Subcutaneous abdominal adipose tissue (tissue), 5 donors: Measurements from ENCODE around the gene PARP9.
"Not testable (repeated sequence)": the region's sequence is repeated elsewhere in the genome, so short reads cannot be mapped to it uniquely, and the experiment has no call there.

Source experiments
- H3K27ac ChIP-seq: one replicate; pipeline ENCODE4 v1.7.0; 2013; ENCODE audit warnings: low read depth, mild to moderate bottlenecking, inconsistent platforms, low read length, moderate library complexity
- H3K27me3 ChIP-seq, 5 donors: one replicate each; pipeline ENCODE4 v1.7.0; 2013; ENCODE audit warnings: low read length in 5 of 5, inconsistent platforms in 1 of 5; ENCODE audit not compliant: control insufficient read depth in 5 of 5, insufficient read depth in 4 of 5
- H3K36me3 ChIP-seq, 5 donors: one replicate each; pipeline ENCODE4 v1.7.0; 2013; ENCODE audit warnings: low read length in 5 of 5; ENCODE audit not compliant: control insufficient read depth in 5 of 5, insufficient read depth in 5 of 5
- H3K4me1 ChIP-seq, 5 donors: one replicate each; pipeline ENCODE4 v1.7.0; 2013; ENCODE audit warnings: low read length in 5 of 5, mild to moderate bottlenecking in 3 of 5, moderate library complexity in 1 of 5; ENCODE audit not compliant: control insufficient read depth in 5 of 5, insufficient read depth in 5 of 5
- H3K4me3 ChIP-seq, 5 donors: one replicate each; pipeline ENCODE4 v1.7.0; 2013; ENCODE audit warnings: low read length in 5 of 5, low read depth in 1 of 5
- H3K9ac ChIP-seq, 5 donors: one replicate each; pipeline ENCODE4 v1.7.0; 2013; ENCODE audit warnings: low read length in 5 of 5, mild to moderate bottlenecking in 4 of 5, moderate library complexity in 3 of 5
- H3K9me3 ChIP-seq, 5 donors: one replicate each; pipeline ENCODE4 v1.7.0; 2013; ENCODE audit warnings: low read length in 5 of 5; ENCODE audit not compliant: control insufficient read depth in 5 of 5
- donor health status: healthy.
- donor health status: healthy.
- donor health status: healthy.
- donor health status: healthy.
- donor health status: healthy.

PARP9 gene

DNA sequence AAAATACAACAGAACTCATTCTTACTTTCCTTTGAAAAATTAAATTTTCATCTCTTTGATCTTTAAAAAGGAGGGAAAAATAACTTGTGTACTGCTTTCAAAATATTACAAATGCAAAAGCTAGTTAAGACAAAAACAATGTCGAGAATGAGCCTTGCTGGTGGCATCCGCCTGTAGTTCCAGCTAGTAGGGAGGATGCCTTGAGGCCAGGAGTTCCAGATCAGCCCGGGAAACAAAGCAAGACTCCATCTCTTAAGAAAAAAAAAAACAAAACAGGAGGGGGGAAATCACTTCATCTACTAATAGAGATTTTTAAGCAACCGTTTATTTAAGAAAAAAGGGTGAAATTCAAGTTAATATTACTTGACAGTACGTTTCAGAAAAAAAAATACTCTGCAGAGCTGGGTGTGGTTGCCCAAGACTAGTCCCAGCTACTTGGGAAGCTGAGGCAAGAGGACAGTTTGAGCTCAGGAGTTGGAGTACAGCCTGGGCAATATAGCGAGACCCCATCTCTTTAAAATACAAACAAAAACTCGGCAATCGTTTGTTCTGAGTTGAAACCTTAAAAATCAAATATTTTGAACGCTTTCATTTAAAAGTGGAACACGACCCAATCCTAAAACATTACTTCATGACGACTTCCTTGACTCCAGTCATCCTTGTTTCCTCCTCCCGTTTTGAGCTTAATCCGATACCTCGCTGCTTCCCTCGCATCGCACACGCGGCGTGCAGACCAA lies 50.5 kb downstream of the PARP9 start:
- Histone ChIP-seq H3K4me3 (peak overlapping the region; percentile 76 to 90 (median 79)), H3K36me3 (no peaks in the 10 kb centered on the region), H3K27ac (peak overlapping the region; percentile 93), H3K9me3 (no peaks in the 10 kb centered on the region), H3K27me3 (no peaks in the 10 kb centered on the region), H3K9ac (peak overlapping the region; percentile 29 to 92 (median 78)), H3K4me1 (peaks cover 0 to 29% (median 25%) of the 10 kb centered on the region in 5 donors)

DNA sequence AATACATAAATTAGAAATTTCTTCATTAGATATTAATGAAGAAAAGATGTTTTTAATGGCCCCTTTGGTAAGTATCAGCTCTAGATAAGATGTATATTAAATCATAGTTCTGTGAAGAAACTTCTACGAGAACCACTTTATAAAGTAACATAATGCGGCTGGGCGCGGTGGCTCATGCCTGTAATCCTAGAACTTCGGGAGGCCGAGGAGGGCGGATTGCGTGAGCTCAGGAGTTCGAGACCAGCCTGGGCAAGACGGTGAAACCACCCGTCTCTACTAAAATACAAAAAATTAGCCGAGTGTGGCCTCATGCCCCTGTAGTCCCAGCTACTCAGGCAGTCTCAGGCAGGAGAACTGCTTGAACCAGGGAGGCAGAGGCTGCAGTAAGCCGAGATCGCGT lies 51.8 kb downstream of the PARP9 start:
- H3K4me3 ChIP-seq: no peak overlapping the region
- H3K9ac ChIP-seq: no peak overlapping the region
- H3K27me3 ChIP-seq: no peaks in the 10 kb centered on the region
- no peaks in the 10 kb centered on the region for H3K36me3 ChIP-seq
- no peak overlapping the region for H3K27ac ChIP-seq
- H3K4me1 ChIP-seq: peaks cover 0 to 29% (median 25%) of the 10 kb centered on the region in 5 donors
- H3K9me3 ChIP-seq: no peaks in the 10 kb centered on the region

DNA sequence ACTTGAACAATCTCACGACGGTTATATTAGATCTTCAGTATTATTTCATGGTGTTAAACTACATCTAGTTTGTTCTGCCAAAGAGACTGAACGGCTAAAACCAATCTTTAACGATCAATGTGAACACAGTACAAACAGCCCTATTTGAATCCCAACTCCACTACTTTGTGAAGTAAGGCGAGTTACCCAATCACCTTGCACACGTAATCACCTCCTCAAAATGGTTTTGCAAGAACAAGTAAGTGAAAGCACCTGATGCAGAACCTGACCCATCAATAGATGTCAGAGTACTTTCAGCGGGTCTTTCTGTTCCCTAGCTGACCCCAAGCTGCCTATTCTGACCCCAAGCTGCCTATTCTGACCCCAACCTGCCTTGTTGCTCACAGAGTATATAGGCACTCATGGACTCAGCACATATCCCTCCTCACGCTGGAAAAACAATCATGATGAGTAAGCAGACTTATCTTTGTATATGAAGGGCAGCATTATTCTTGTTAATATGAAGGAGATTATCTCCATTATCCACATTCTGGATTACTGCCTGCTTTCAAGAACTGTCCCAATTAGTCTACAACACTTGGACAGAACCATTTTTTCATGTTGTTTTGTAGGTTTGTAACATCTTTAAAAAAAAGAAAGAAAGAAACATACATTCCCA lies 53.1 kb downstream of the PARP9 start:
- Histone ChIP-seq H3K4me3 (no peak overlapping the region), H3K27ac (no peak overlapping the region), H3K27me3 (no peaks in the 10 kb centered on the region), H3K4me1 (peaks cover 0 to 29% (median 25%) of the 10 kb centered on the region in 5 donors), H3K9ac (no peak overlapping the region), H3K36me3 (no peaks in the 10 kb centered on the region), H3K9me3 (no peaks in the 10 kb centered on the region)

DNA sequence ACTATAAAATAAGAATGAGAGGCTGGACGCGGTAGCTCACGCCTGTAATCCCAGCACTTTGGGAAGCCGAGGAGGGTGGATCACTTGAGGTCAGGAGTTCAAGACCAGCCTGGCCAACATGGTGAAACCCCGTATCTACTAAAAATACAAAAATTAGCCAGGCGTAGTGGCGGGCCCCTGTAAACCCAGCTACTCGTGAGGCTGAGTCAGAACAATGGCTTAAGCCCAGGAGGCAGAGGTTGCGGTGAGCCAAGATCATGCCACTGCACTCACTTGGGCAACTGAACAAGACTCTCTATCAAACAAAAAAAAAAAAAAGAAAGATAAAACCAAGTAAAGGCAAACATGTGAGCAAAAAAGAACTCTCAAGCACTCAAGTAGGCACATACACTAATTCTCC lies 55.2 kb downstream of the PARP9 start:
- H3K9ac ChIP-seq, H3K36me3 ChIP-seq, H3K9me3 ChIP-seq, H3K4me3 ChIP-seq, H3K27me3 ChIP-seq, H3K27ac ChIP-seq: not testable (repeated sequence)
- H3K4me1 ChIP-seq: peaks cover 0 to 31% (median 20%) of the 10 kb centered on the region in 5 donors

DNA sequence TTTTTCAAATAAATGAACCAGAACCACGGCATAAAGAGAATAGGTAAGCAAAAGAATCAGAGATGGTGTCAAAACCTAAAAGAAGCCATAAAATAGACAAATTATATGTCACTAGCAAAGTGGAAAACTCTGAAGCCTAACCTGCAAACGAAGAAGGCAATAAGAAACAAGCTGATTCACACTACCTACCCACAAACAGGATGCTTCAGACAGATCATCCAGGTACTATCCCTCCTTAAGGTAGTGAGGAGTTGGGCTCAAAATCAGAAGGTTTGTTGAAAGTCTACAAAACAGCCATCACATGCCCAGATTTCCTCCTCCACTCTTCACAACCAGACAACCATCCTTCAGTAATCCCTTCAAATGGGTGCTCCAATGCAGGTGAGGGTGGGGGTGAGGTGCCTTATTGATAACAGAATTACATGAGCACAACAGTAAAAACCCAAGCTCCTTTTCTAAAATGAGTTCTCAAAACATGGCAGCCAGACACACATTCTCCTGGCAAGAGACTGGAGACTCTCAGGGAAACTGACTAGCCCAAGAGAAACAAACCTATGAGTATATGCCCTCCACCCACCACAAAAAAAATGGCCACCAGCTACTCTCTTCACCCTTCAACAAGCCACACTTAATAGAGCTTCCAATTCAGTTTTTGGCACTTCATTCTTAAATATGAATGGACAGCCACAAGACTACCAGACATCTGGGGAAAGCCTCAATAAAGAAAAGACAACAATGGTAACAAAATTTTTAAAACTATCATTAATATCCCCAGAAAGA lies 55.8 kb downstream of the PARP9 start:
- Histone ChIP-seq H3K9me3 (no peaks in the 10 kb centered on the region), H3K4me3 (no peak overlapping the region), H3K27me3 (no peaks in the 10 kb centered on the region), H3K9ac (no peak overlapping the region), H3K4me1 (peaks cover 0 to 27% (median 15%) of the 10 kb centered on the region in 5 donors), H3K27ac (no peak overlapping the region), H3K36me3 (no peaks in the 10 kb centered on the region)

DNA sequence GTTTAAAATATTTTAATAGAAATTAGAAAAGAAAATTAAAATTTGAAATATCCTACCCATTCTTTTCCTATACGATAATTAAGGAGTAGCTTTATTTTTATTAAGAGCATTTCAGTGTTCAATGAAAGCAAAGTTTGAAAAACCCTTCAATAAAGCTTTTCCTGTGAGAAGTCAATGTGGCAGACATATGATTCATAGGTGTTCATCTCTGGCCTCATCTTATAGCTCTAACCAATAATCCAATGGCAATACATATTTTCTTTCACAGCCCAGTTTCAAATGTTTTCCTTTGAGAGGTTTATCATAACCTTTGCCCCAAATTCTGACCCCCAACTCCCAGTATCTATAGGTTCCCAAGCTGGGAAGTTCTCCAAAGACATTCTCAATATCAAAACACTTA lies 57.6 kb downstream of the PARP9 start:
- no peak overlapping the region for H3K9ac ChIP-seq
- peaks cover 2 to 31% (median 19%) of the 10 kb centered on the region in 5 donors for H3K4me1 ChIP-seq
- no peaks in the 10 kb centered on the region for H3K36me3 ChIP-seq
- no peak overlapping the region for H3K27ac ChIP-seq
- H3K4me3 ChIP-seq: no peak overlapping the region
- no peaks in the 10 kb centered on the region for H3K9me3 ChIP-seq
- no peaks in the 10 kb centered on the region for H3K27me3 ChIP-seq

DNA sequence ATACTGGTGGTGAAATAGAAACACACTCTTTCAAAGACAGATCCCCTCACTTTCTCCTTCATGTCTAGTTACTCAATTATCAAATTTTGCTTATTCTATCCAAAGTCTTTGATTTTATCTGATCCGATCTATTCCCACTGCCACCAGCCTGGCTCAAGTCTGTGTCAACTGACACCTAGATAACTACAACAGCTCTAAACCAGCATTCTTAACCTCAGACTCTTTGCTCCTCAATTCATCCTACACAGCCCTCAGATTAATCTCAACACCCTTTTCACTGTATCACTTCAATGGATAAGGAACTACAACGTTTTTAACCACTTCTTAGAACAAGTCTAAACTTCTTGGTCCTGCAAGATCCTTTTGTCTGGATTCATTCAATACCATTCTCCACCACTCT lies 58.4 kb downstream of the PARP9 start:
- peaks cover 2 to 30% (median 16%) of the 10 kb centered on the region in 5 donors for H3K4me1 ChIP-seq
- no peak overlapping the region for H3K4me3 ChIP-seq
- H3K27ac ChIP-seq: no peak overlapping the region
- H3K9ac ChIP-seq: no peak overlapping the region
- no peaks in the 10 kb centered on the region for H3K27me3 ChIP-seq
- no peaks in the 10 kb centered on the region for H3K36me3 ChIP-seq
- no peaks in the 10 kb centered on the region for H3K9me3 ChIP-seq

DNA sequence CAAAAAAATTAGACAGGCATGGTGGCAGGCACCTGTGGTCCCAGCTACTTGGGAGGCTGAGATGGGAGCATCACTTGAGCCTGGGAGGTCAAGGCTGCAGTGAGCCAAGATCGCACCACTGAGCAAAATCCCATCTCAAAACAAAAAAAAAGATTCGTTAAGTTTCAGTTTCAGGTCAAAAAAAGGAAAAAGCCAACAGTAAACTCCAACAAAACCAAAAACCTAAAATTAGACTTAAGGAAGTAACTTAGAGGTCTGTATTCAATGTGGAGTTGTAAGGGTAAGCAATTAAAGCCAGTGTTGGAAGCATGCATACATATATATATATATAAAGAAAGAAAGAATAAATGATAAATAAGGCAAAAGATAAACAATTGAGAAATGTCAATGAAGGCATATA lies 61.2 kb downstream of the PARP9 start:
- H3K27me3 ChIP-seq: no peaks in the 10 kb centered on the region
- no peaks in the 10 kb centered on the region for H3K9me3 ChIP-seq
- no peak overlapping the region for H3K9ac ChIP-seq
- no peak overlapping the region for H3K4me3 ChIP-seq
- peaks cover 2 to 23% (median 18%) of the 10 kb centered on the region in 5 donors for H3K4me1 ChIP-seq
- no peak overlapping the region for H3K27ac ChIP-seq
- no peaks in the 10 kb centered on the region for H3K36me3 ChIP-seq

DNA sequence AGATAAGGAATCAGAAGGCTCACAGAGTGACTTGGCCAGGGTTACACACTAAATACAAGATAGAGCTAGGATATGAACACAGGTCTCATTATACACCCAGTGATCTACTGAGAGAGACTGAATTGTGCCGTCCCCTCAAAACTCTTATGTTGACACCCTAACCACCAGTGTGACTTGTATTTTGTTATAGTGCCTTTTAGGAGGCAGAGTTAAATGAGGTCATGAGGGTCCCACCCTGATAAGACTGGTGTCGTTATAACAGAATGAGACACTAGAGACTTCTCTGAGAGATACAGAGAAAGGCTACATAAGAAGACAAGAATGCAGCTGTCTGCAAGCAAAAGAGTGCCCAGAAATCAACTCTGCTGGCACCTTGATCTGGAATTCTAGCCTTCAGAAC lies 62.0 kb downstream of the PARP9 start:
- Histone ChIP-seq H3K27me3 (no peaks in the 10 kb centered on the region), H3K4me1 (peaks cover 2 to 23% (median 18%) of the 10 kb centered on the region in 5 donors), H3K9me3 (no peaks in the 10 kb centered on the region), H3K27ac (no peak overlapping the region), H3K9ac (no peak overlapping the region), H3K36me3 (no peaks in the 10 kb centered on the region), H3K4me3 (no peak overlapping the region)

DNA sequence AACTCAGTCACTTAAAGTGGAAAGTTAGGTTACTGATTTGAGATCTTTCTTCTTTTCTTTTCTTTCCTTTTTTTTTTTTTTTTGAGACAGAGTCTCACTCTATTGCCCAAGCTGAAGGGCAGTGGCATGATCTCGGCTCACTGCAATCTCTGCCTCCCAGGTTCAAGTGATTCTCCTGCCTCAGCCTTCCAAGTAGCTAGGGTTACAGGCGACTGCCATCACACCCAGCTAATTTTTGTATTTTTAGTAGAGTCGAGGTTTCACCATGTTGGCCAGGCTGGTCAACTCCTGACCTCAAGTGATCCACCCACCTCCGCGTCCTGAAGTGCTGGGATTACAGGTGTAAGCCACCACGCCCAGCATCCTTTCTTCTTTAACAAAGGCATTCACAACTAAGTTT lies 63.1 kb downstream of the PARP9 start:
- H3K4me3 ChIP-seq, H3K27me3 ChIP-seq, H3K9me3 ChIP-seq, H3K9ac ChIP-seq, H3K27ac ChIP-seq, H3K36me3 ChIP-seq: not testable (repeated sequence)
- H3K4me1 ChIP-seq: peaks cover 2 to 23% (median 18%) of the 10 kb centered on the region in 5 donors
